Anterior cingulate cortex (tissue), 58 donors: ENCODE data around the gene MT1G.
"Not testable (repeated sequence)": the region's sequence is repeated elsewhere in the genome, so short reads cannot be mapped to it uniquely, and the experiment has no call there.

Source experiments
- DNase-seq, 58 donors: peaks; one replicate each; lab custom pipeline; 2025; lab: John Stamatoyannopoulos, UW

Gene MT1G

GRCh38 chr16:56623637-56624036 is 44.2 kb downstream of the MT1G start:
- DNase-seq = peak in 2 of 58 donors; percentile 8 to 9

- DNase-seq = not testable (repeated sequence)
These were observed 44.7 kb downstream of the MT1G start for GRCh38 chr16:56623184-56623583.

- DNase-seq = not testable (repeated sequence)
These were observed 46.0 kb downstream of the MT1G start for GRCh38 chr16:56621665-56622445.

GRCh38 chr16:56620339-56620897 is 47.4 kb downstream of the MT1G start:
- DNase-seq = no peak

GRCh38 chr16:56618138-56618537 is 49.7 kb downstream of the MT1G start:
- DNase-seq = no peak

- peak in 23 of 58 donors; percentile 11 to 68 (median 35) for DNase-seq
These were observed 50.4 kb downstream of the MT1G start for GRCh38 chr16:56617212-56618085.
